GM20431 (cell line): ENCODE results near the gene IRGQ.
"Not testable (repeated sequence)": the region's sequence is repeated elsewhere in the genome, so short reads cannot be mapped to it uniquely, and the experiment has no call there.

Experiments used
- in situ Hi-C: fragments of 300-500 bp; cut with MseI, MboI; formaldehyde crosslinking; loops from one replicate; pipeline ENCODE4 v1.15.0; 2020; ENCODE audit warnings: low sequenced_read_pairs; ENCODE audit not compliant: unreplicated experiment

IRGQ gene

DNA sequence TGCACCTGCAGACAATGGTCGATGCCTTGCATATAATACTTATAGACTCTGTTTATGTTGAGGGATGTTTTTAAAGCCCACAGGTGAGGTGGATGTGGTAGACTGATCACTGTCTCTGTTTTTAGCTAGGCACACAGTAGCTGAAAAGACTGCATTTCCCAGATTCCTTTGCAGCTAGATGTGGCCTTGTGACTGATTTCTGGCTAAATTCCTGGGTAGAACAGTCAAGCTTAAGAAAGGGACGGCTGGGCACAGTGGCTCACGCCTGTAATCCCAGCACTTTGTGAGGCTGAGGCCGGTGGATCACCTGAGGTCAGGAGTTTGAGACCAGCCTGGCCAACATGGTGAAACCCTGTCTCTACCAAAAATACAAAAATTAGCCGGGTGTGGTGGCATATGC is 4.4 kb upstream of the IRGQ start:
- in situ Hi-C loops = not testable (repeated sequence)

DNA sequence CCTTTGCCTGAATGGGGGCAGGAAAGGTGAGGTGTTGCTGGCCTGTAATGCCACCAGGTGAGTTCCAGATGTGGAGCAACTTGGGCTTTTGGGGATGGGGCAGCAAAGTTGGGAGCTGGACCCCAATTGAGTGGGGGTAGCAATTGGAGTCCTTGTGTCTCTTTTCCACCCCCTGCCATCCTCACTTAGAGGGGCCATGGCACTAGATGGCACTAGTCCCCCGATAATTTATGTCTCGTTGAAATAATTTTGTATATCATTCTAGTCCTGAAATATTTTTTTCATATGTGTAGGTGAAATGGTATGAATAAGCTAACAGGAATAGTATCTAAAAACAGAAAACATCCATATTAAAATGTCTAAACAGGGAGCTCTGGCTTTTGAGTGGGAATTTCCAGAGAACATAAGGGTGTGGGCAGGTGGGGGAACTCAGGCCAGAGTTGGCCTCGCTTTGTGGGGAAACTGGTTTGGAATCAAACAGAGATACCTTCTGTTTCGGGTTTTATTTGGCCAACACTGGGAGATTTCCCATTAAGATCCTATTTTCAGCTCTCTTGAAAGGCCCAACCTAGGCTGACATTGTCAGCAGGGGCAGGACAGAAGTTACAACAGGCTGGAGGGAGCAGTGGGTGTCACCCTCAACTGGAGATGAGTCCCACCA is 3.8 kb upstream of the IRGQ start:
- in situ Hi-C loops = no loop called here

DNA sequence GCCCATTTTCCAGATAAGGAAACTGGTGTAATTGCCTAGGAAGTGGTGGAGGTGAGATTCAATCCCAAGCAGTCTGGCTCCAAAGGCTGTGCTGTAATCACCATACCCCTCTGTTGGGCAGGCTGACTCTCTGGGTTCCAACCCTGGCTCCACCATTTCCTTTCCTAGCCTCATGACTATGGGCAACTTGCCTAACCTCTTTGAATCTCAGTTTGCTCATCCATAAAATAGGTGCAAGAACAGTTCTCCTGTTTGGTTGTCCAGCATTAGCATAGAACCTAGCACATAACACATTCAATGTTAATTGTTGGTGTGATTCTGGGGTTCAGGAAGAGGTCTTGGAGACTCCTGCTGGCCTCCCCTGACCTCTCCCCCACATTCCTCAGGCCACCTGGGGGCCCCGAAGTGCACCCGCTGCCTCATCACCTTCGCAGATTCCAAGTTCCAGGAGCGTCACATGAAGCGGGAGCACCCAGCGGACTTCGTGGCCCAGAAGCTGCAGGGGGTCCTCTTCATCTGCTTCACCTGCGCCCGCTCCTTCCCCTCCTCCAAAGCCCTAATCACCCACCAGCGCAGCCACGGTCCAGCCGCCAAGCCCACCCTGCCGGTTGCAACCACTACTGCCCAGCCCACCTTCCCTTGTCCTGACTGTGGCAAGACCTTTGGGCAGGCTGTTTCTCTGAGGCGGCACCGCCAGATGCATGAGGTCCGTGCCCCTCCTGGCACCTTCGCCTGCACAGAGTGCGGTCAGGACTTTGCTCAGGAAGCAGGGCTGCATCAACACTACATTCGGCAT is 2.7 kb upstream of the IRGQ start:
- in situ Hi-C loops = no loop called here

DNA sequence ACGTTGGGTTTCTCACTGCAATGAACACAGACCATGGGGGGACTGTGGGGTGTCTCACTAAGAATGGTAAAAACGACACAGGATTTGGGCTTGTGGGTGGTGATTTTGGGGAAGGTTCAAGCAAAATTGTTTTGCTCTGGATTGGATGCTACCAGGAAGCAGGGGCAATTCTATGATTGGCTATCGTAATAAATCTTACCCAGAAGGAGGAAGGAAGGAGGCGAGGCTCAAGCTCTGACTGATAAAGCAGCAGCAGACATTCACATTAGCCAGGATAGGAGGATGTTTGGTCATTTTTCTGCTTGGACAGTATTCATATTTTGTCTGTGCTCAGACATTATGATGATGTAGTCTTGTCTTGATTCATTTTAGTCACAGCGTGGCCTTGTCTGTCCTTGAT is 1.9 kb upstream of the IRGQ start:
- in situ Hi-C loops = no loop called here

DNA sequence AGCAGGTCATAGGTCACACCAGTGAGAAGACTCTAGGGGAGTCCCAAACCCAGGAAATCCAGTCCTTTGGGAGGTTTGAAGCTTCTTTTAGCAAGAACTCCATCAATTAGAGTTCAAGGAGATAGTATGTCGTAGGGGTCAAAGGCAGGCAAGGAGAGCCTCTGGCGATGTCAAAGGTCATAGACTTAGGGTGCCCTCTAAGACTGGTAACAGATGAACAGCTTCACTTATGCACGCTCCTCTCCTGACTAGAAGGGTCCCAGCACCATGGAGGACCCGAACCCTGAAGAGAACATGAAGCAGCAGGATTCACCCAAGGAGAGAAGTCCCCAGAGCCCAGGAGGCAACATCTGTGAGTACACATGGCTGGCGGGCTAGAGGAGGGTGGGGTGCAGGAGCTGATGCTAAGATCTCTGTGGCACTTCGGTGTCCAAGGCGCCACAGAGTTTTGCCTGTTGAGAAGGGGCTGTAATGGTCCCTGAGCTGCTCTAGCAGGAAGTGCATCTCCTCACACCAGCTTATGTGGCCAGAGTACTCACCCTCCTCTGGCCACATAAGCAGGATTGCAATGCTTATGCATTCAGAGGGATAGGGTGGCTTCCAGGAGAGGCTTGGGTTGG is 1.0 kb upstream of the IRGQ start:
- in situ Hi-C loops = no loop called here

- in situ Hi-C loops = no loop called here
Observed at GRCh38 chr19:43595605-43595998, 332 bp downstream of the IRGQ start.

GRCh38 chr19:43594710-43595604 is 977 bp downstream of the IRGQ start:
- in situ Hi-C loops = no loop called here

- in situ Hi-C loops = no loop called here
Observed at GRCh38 chr19:43594081-43594697, 1.7 kb downstream of the IRGQ start.

GRCh38 chr19:43592800-43593350 is 3.1 kb downstream of the IRGQ start:
- in situ Hi-C loops = no loop called here

DNA sequence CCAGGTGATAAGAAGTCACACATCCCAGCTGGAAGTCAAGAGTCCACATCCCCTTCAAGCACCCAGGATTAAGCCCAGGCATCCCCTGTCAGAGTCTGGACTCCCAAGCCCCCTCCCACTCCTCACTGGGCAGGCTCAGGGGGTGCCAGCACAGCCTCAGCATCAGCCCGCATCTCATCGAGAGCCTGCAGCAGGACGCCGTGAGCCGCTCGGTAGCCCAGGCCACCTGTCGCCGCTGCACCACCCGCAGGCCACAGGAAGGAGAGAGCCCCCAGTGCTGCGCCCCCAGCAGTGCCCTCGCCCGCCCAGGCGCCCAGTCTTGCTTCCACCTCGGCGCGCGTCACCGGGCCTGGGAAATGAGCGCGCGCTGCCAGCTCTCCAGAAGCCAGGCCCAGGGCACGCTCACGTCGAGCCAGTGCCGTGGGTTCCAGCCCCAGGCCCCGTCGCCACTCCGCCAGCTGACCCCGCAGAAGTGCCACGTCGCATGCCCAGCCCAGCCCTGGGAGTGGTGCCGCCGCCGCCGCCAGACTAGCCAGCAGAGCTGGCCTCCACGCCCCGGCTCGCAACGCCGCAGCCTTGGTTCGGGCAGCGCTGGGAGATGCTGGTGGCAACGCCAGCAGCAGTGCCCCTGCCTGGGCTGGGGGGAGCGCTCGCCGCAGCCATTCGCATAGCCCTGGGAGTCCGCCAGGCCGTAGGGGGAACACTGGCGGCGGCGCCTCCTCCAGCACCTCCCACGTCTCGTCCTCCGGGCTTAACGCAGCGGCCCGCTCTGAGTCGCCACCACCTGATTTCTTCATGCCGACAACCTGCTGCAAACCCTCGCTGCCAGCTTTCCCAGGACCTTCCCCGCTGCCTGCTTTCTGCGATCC is 3.8 kb downstream of the IRGQ start:
- in situ Hi-C loops = no loop called here

GRCh38 chr19:43589678-43590077 is 6.3 kb downstream of the IRGQ start:
- in situ Hi-C loops = no loop called here

- in situ Hi-C loops = no loop called here
Observed at GRCh38 chr19:43589277-43589676, 6.7 kb downstream of the IRGQ start.

DNA sequence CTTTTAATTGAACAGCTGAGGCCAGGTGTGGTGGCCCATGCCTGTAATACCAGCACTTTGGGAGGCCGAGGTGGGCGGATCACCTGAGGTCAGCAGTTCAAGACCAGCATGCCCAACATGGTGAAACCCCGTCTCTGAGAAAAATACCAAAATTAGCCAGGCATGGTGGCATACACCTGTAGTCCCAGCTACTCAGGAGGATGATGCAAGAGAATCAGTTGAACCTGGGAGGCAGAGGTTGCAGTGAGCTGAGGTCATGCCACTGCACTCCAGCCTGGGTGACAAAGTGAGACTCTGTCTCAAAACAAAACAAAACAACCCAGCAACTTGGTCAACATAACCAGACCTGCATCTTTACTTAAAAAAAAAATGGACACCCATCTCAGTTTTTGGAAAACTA is 8.9 kb downstream of the IRGQ start:
- in situ Hi-C loops = not testable (repeated sequence)

GRCh38 chr19:43586346-43586745 is 9.6 kb downstream of the IRGQ start:
- in situ Hi-C loops = no loop called here

DNA sequence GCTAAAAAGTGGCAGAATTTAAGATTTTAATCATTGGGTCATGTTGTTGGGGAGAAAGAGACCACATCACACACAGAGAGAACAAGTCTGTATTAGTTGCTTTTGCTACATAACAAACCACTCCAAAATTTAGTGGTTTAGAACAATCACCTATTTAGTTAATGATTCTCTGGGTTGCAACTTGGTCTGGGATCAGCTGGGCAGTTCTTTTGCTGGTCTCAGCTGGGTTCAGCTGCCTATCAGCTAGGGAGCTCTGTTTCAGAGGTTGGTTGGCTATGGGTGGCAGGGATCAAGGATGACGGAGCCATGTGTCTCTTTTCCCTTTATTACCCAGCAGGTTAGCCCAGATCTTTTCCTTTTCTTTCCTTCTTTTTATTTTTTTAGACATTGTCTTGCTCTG is 11.4 kb downstream of the IRGQ start:
- in situ Hi-C loops = no loop called here

- in situ Hi-C loops = no loop called here
Observed at GRCh38 chr19:43582495-43582894, 13.4 kb downstream of the IRGQ start.

- in situ Hi-C loops = no loop called here
Observed at GRCh38 chr19:43581467-43581866, 14.5 kb downstream of the IRGQ start.

- in situ Hi-C loops = no loop called here
Observed at GRCh38 chr19:43578787-43579186, 17.1 kb downstream of the IRGQ start.
